Activated CD4-positive, CD25-positive, alpha-beta regulatory T cell treated with anti-CD3 and anti-CD28 coated beads, Interleukin-2, amount 50 U/mL, for 16 hours (primary cell): Measurements from ENCODE around the gene CBLIF.
"Not testable (repeated sequence)": the region's sequence is repeated elsewhere in the genome, so short reads cannot be mapped to it uniquely, and the experiment has no call there.

Experiments
- DNase-seq: peaks from one replicate; pipeline ENCODE4 v3.0.0-alpha.2; 2020; ENCODE audit warnings: low read depth, low spot score

CBLIF gene

GRCh38 chr11:59794417-59794816, 50.9 kb downstream of the CBLIF start:
- DNase-seq: no peak

- DNase-seq: no peak
Observed at GRCh38 chr11:59792507-59792906, 52.8 kb downstream of the CBLIF start.

- no peak for DNase-seq
Observed at GRCh38 chr11:59791639-59792038, 53.7 kb downstream of the CBLIF start.

- DNase-seq: no peak
Observed at GRCh38 chr11:59787816-59788215, 57.5 kb downstream of the CBLIF start.

- DNase-seq: no peak
Observed at GRCh38 chr11:59787255-59787588, 58.1 kb downstream of the CBLIF start.

- no peak for DNase-seq
Observed at GRCh38 chr11:59785818-59786217, 59.5 kb downstream of the CBLIF start.

- not testable (repeated sequence) for DNase-seq
Observed at GRCh38 chr11:59784441-59784840, 60.9 kb downstream of the CBLIF start.

DNA sequence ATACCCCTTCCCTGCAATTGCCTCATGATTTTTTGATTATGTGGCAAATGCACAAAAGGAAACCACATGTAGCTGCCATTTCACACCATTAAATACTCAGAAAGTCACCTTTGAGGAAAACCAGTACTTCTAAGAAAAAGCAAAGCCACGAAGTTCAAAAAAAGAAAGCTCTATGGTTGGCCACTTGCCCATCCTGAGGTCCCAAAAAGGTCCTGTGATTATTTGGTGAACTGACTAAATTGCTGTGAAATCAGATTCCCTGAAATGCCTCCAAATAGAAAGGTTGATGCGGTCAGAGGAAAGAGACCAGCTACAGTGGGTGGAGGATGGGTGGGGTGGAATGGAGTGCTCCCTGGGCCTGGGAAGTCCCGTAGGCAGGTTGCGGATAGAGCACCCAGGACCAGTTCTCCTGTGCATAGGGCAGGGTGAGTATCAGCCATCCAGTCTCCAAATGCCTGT, 61.6 kb downstream of the CBLIF start:
- DNase-seq: no peak

- DNase-seq: no peak
Observed at GRCh38 chr11:59782080-59782479, 63.2 kb downstream of the CBLIF start.

- DNase-seq: no peak
Observed at GRCh38 chr11:59779487-59779886, 65.8 kb downstream of the CBLIF start.
